ENCODE data around the gene JPH3. TPM values are rescaled to one million over a fixed set of nuclear protein-coding genes. Genes with fewer than 3 reads are reported as not detected.

The JPH3 gene
- total RNA-seq, 2 experiments from 2014 or later = 0.07 to 0.09 TPM

DNA sequence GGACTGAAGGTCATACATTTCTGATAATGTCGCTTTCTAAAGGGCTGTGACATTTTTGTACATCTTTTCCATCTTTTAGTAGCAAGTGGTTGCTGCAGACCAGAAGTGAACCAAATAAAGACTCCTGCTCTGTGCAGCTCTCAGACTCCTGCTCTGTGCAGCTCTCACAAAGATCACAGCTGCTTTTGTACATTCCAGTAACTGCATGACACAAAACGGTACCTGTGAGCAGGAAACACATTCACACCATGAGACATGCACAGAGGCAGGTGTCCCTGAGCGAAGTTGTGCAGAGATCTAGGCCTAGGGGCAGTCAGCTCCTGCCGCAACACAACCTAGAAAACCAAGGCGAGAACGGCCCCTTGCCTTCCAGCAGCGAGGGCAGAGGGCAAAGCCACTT lies 95.9 kb downstream of the JPH3 start:
- ATAC-seq (no peak), DNase-seq (peak; percentile 12)
- POLR2A ChIA-PET = interaction anchor here (1.9 kb wide), 1 partner anchor 12 kb away, joined by 5 read pairs; no protein-coding TSS in a partner anchor
- peak overlapping the region; percentile 66 for H3K27ac Mint-ChIP-seq
- TF ChIP-seq, protein P1, sequence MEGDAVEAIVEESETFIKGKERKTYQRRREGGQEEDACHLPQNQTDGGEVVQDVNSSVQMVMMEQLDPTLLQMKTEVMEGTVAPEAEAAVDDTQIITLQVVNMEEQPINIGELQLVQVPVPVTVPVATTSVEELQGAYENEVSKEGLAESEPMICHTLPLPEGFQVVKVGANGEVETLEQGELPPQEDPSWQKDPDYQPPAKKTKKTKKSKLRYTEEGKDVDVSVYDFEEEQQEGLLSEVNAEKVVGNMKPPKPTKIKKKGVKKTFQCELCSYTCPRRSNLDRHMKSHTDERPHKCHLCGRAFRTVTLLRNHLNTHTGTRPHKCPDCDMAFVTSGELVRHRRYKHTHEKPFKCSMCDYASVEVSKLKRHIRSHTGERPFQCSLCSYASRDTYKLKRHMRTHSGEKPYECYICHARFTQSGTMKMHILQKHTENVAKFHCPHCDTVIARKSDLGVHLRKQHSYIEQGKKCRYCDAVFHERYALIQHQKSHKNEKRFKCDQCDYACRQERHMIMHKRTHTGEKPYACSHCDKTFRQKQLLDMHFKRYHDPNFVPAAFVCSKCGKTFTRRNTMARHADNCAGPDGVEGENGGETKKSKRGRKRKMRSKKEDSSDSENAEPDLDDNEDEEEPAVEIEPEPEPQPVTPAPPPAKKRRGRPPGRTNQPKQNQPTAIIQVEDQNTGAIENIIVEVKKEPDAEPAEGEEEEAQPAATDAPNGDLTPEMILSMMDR (IDR thresholded peaks at IDR 0.05) = no peak
- H3K4me1 Mint-ChIP-seq (ENCODE audit: low read depth) = peaks cover 30% of the 10 kb centered on the region
- CTCF ChIA-PET = no interaction called here
- H3K36me3 Mint-ChIP-seq (ENCODE audit: low read depth) = peaks cover 16% of the 10 kb centered on the region
- H3K27me3 Mint-ChIP-seq = no peaks in the 10 kb centered on the region
- intact Hi-C loops (cut with micrococcal nuclease) = no loop called here
- no peak overlapping the region for H3K4me3 Mint-ChIP-seq
- no peaks in the 10 kb centered on the region for H3K9me3 Mint-ChIP-seq

DNA sequence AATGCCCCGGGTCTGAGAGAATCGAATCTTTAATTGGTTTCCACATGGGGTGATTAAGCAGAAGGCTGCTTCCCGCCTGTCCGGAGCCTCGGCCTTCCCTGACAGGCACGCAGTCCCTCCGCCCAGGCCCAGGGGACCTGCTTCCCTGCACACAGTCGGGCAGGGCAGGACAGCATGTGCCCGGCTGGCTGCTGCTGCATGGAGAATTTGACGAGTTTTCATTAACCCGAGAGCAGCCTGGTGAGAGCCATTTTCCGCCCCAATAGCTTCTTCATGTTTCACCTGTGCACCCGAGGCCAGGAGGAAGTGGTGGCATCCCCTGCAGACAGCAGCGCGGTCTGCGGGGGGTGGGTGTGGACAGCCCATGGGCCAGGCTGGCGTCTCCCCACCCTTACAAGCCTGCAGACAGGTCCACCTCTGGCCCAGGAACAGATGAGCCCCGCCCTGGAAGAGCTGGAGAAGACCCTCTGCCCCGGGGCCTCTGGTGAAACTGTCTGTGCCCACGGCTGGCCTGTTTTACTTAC lies 96.4 kb downstream of the JPH3 start:
- intact Hi-C loops (cut with micrococcal nuclease) = no loop called here
- ATAC-seq = no peak
- Mint-ChIP-seq H3K36me3 (ENCODE audit: low read depth) (peaks cover 16% of the 10 kb centered on the region), H3K27ac (peak overlapping the region; percentile 66), H3K9me3 (no peaks in the 10 kb centered on the region), H3K4me1 (ENCODE audit: low read depth) (peaks cover 35% of the 10 kb centered on the region), H3K27me3 (no peaks in the 10 kb centered on the region), H3K4me3 (no peak overlapping the region)
- no peak for DNase-seq
- POLR2A ChIA-PET = interaction anchor here (1.9 kb wide), 1 partner anchor 12 kb away, joined by 5 read pairs; no protein-coding TSS in a partner anchor
- CTCF ChIA-PET = no interaction called here
- TF ChIP-seq, protein P1 (IDR thresholded peaks at IDR 0.05) = no peak

DNA sequence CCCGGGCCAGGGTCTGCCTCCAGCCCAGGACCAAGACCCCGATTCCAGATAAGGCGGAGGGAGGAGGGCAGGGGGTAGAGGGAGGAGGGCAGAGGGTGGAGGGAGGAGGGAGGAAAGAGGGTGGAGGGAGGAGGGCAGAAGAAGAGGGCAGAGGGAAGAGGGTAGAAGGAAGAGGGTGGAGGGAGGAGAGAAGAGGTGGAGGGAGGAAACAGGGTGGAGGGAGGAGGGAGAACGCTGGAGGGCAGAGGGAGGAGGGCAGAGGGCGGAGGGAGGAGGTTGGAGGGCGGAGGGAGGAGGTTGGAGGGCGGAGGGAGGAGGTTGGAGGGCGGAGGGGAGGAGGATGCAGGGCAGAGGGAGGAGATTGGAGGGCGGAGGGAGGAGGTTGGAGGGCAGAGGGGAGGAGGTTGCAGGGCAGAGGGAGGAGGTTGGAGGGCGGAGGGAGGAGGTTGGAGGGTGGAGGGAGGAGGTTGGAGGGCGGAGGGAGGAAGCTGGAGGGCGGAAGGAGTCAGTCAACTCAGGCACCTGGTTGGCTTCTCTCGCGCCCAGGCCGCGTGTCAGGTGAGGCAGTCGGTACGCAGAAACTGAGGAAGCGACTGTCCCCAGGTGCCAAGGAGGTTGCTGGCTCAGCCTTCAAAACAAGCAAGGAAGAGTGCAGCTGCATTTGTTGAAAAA lies 98.2 kb downstream of the JPH3 start:
- Mint-ChIP-seq H3K27me3 (no peaks in the 10 kb centered on the region), H3K36me3 (ENCODE audit: low read depth) (peaks cover 18% of the 10 kb centered on the region), H3K4me3 (no peak overlapping the region), H3K27ac (peak overlapping the region; percentile 71), H3K9me3 (no peaks in the 10 kb centered on the region), H3K4me1 (ENCODE audit: low read depth) (peaks cover 43% of the 10 kb centered on the region)
- ChIA-PET CTCF (interaction anchor here (0.9 to 3.1 kb wide), 3 partner anchors 13 to 69 kb away, joined by 3 to 13 read pairs (median 5); no protein-coding TSS in a partner anchor), POLR2A (interaction anchor here (1.0 to 1.2 kb wide), 2 partner anchors 19 to 24 kb away, joined by 3 read pairs; no protein-coding TSS in a partner anchor)
- no peak for ATAC-seq
- intact Hi-C loops (cut with micrococcal nuclease) = no loop called here
- DNase-seq = peak; percentile 22
- TF ChIP-seq, protein P1 (IDR thresholded peaks at IDR 0.05) = no peak

DNA sequence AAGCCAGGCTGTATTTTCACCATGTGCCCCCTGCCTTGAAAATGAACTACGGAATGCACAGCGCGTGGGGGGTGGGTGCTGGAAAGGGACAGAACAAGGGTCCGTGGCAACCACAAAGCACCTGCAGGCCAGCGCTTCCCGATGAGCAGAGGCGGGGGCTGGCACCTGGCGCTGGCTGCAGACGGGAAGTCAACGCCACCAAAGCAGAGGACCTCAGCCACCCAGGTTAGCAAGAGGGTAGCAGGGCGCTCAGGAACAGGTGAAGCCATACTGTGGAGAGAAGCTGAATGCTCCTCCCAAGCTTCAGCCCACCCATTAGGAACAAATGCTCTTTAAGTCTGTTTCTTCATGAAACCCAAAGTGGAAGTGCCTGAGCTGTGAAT lies 98.8 kb downstream of the JPH3 start:
- peak overlapping the region; percentile 71 for H3K27ac Mint-ChIP-seq
- ChIA-PET POLR2A (interaction anchor here (1.0 kb wide), 1 partner anchor 19 kb away, joined by 3 read pairs; no protein-coding TSS in a partner anchor), CTCF (interaction anchor here (1.3 to 3.1 kb wide), 2 partner anchors 12 to 68 kb away, joined by 5 to 13 read pairs; no protein-coding TSS in a partner anchor)
- no peaks in the 10 kb centered on the region for H3K9me3 Mint-ChIP-seq
- TF ChIP-seq, protein P1 (IDR thresholded peaks at IDR 0.05) = no peak
- peaks cover 18% of the 10 kb centered on the region for H3K36me3 Mint-ChIP-seq (ENCODE audit: low read depth)
- H3K4me1 Mint-ChIP-seq (ENCODE audit: low read depth) = peaks cover 43% of the 10 kb centered on the region
- H3K27me3 Mint-ChIP-seq = no peaks in the 10 kb centered on the region
- ATAC-seq (no peak), DNase-seq (no peak)
- no peak overlapping the region for H3K4me3 Mint-ChIP-seq
- intact Hi-C loops (cut with micrococcal nuclease) = no loop called here

DNA sequence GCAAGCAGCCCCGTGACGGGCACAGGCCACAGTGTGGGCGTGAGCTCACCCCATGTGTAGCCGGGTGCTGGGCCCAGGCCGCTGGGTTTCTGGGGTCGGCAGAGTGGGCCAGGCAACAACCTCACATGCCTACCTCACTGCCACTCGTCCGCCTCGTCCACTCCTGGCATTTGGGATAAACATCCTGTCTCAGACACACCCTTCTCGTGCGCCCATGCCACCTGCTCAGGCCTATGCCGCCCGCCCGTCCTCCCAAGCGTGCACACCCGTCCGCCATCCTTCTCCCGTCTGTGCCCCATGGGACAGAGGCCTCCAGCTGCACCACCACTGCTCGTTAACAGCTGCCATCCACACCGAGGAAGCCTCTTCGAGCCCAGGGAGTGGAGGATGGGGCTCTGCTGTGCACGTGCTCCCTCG lies 99.2 kb downstream of the JPH3 start:
- ATAC-seq (no peak), DNase-seq (no peak)
- intact Hi-C loops (cut with micrococcal nuclease) = no loop called here
- Mint-ChIP-seq H3K4me1 (ENCODE audit: low read depth) (peaks cover 43% of the 10 kb centered on the region), H3K9me3 (no peaks in the 10 kb centered on the region), H3K36me3 (ENCODE audit: low read depth) (peaks cover 15% of the 10 kb centered on the region), H3K4me3 (no peak overlapping the region), H3K27ac (peak overlapping the region; percentile 31), H3K27me3 (no peaks in the 10 kb centered on the region)
- TF ChIP-seq, protein P1 (IDR thresholded peaks at IDR 0.05) = no peak
- ChIA-PET CTCF (interaction anchor here (1.3 to 3.1 kb wide), 3 partner anchors 12 to 68 kb away, joined by 5 to 13 read pairs (median 6); no protein-coding TSS in a partner anchor), POLR2A (interaction anchor here (1.0 kb wide), 1 partner anchor 18 kb away, joined by 3 read pairs; no protein-coding TSS in a partner anchor)

Measured in activated CD8-positive, alpha-beta T cell treated with anti-CD3 and anti-CD28 coated beads for 36 hours (primary cell).